Activated naive CD4-positive, alpha-beta T cell treated with anti-CD3 and anti-CD28 coated beads, Interleukin-2, amount 50 U/mL, for 24 hours (primary cell): ENCODE measurements around the gene AMER1.

Experiments
- H3K27ac Mint-ChIP-seq: one replicate; pipeline ENCODE4 v1.8.0; 2021; ENCODE audit warnings: mild to moderate bottlenecking, mixed read lengths
- H3K27me3 Mint-ChIP-seq: one replicate; pipeline ENCODE4 v1.8.0; 2021; ENCODE audit warnings: mixed read lengths
- H3K36me3 Mint-ChIP-seq: one replicate; pipeline ENCODE4 v1.8.0; 2021; ENCODE audit warnings: mixed read lengths
- H3K4me1 Mint-ChIP-seq: one replicate; pipeline ENCODE4 v1.8.0; 2021; ENCODE audit warnings: mixed read lengths
- H3K4me3 Mint-ChIP-seq: one replicate; pipeline ENCODE4 v1.8.0; 2021; ENCODE audit warnings: mild to moderate bottlenecking, mixed read lengths
- H3K9me3 Mint-ChIP-seq: one replicate; pipeline ENCODE4 v1.8.0; 2021; ENCODE audit warnings: mixed read lengths

The AMER1 gene

DNA sequence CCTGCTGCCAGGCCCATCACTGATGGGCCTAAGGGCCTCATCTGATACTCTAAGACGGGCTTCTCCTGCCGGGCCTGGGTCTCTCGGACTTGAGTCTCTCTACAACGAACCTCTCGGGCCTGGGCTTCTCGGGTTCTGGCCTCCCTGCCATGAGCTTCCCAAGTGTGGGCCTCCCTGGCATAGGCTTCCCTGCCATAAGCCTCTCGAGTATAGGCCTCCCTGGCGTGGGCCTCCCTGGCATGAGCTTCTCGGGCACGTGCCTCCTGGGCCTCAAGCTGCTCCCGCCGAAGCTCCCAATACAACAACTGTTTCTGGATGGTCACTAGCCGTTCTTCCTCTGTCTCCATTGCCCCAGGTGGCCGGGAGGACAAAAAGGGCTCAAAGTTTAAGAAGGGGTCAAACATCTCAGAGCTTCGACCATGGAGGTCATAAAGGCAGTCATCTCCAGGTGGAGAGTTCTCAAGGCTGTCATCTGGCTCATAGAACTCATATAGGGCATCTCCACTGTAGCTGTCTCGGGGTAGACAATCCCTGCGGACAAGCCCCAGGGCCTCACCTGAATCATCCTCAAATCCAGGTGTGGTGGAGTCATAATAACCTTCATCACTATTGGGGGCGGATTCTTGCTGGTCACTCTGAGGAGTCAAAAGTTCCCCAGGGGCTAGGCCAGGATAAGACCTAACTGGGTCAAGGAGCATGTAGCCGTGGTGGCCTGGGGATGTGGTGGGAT, 14.1 kb downstream of the AMER1 start:
- no peak overlapping the region for H3K27ac Mint-ChIP-seq
- no peaks in the 10 kb centered on the region for H3K9me3 Mint-ChIP-seq
- no peaks in the 10 kb centered on the region for H3K27me3 Mint-ChIP-seq
- peaks cover 5% of the 10 kb centered on the region for H3K36me3 Mint-ChIP-seq
- H3K4me1 Mint-ChIP-seq, result no peaks in the 10 kb centered on the region
- no peak overlapping the region for H3K4me3 Mint-ChIP-seq

- Mint-ChIP-seq H3K27ac (no peak overlapping the region), H3K4me3 (no peak overlapping the region), H3K36me3 (peaks cover 5% of the 10 kb centered on the region), H3K27me3 (no peaks in the 10 kb centered on the region), H3K4me1 (no peaks in the 10 kb centered on the region), H3K9me3 (no peaks in the 10 kb centered on the region)
Observed at GRCh38 chrX:64190136-64190740, 15.3 kb downstream of the AMER1 start.

GRCh38 chrX:64188901-64189300, 16.6 kb downstream of the AMER1 start:
- Mint-ChIP-seq H3K9me3 (no peaks in the 10 kb centered on the region), H3K27ac (no peak overlapping the region), H3K4me1 (no peaks in the 10 kb centered on the region), H3K27me3 (no peaks in the 10 kb centered on the region), H3K36me3 (peaks cover 3% of the 10 kb centered on the region), H3K4me3 (no peak overlapping the region)

GRCh38 chrX:64187762-64188150, 17.8 kb downstream of the AMER1 start:
- H3K9me3 Mint-ChIP-seq, result no peaks in the 10 kb centered on the region
- H3K4me1 Mint-ChIP-seq, result no peaks in the 10 kb centered on the region
- H3K36me3 Mint-ChIP-seq, result peaks cover 3% of the 10 kb centered on the region
- no peak overlapping the region for H3K4me3 Mint-ChIP-seq
- H3K27ac Mint-ChIP-seq, result no peak overlapping the region
- no peaks in the 10 kb centered on the region for H3K27me3 Mint-ChIP-seq

- Mint-ChIP-seq H3K36me3 (peaks cover 3% of the 10 kb centered on the region), H3K9me3 (no peaks in the 10 kb centered on the region), H3K27me3 (no peaks in the 10 kb centered on the region), H3K4me3 (no peak overlapping the region), H3K4me1 (no peaks in the 10 kb centered on the region), H3K27ac (no peak overlapping the region)
Observed at GRCh38 chrX:64186974-64187761, 18.3 kb downstream of the AMER1 start.

- no peaks in the 10 kb centered on the region for H3K36me3 Mint-ChIP-seq
- no peaks in the 10 kb centered on the region for H3K27me3 Mint-ChIP-seq
- H3K4me3 Mint-ChIP-seq, result no peak overlapping the region
- no peaks in the 10 kb centered on the region for H3K9me3 Mint-ChIP-seq
- no peak overlapping the region for H3K27ac Mint-ChIP-seq
- H3K4me1 Mint-ChIP-seq, result no peaks in the 10 kb centered on the region
Observed at GRCh38 chrX:64184396-64184795, 21.1 kb downstream of the AMER1 start.

GRCh38 chrX:64182208-64182607, 23.3 kb downstream of the AMER1 start:
- Mint-ChIP-seq H3K27me3 (no peaks in the 10 kb centered on the region), H3K4me3 (no peak overlapping the region), H3K9me3 (no peaks in the 10 kb centered on the region), H3K27ac (no peak overlapping the region), H3K4me1 (no peaks in the 10 kb centered on the region), H3K36me3 (no peaks in the 10 kb centered on the region)

DNA sequence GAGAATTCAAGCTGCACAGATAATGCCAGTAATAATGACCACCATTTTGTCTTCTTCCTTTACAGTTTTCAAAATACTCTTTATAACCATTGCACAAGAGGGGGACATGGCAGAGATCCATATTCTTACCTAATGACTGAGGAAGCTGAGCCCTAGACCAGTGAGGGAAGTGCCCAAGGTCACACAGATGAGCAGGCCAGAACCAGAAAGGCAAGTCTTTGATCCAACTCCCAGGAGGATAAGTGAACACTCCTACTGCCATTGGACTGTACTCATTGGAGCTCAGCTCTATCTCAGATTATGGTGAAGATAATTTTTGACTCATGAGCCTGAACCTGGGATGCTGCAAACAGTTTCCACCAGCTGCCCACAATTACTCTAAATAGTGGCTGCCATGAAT, 28.6 kb downstream of the AMER1 start:
- no peak overlapping the region for H3K4me3 Mint-ChIP-seq
- H3K36me3 Mint-ChIP-seq, result no peaks in the 10 kb centered on the region
- no peaks in the 10 kb centered on the region for H3K27me3 Mint-ChIP-seq
- H3K27ac Mint-ChIP-seq, result no peak overlapping the region
- no peaks in the 10 kb centered on the region for H3K9me3 Mint-ChIP-seq
- no peaks in the 10 kb centered on the region for H3K4me1 Mint-ChIP-seq

DNA sequence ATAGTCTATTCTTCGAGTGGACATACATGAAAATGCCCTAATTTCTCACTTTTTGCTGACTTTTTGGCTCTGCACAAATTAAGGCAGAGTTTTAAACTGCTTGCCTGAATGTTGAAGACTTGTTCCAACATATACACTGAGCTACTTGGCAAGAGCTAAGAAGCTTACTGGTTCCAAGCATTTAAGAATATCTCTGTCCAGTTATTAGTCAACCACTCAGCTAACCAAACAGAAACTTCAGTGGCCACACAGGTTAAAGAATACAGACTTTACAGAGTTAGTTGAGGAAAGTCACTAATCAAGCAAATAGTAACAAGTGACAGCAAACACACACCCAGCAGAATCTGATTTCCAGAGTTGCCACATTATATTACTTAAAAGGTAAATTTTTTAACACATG, 35.5 kb downstream of the AMER1 start:
- Mint-ChIP-seq H3K36me3 (no peaks in the 10 kb centered on the region), H3K9me3 (no peaks in the 10 kb centered on the region), H3K4me1 (no peaks in the 10 kb centered on the region), H3K27ac (no peak overlapping the region), H3K27me3 (no peaks in the 10 kb centered on the region), H3K4me3 (no peak overlapping the region)

GRCh38 chrX:64152857-64153256, 52.7 kb downstream of the AMER1 start:
- Mint-ChIP-seq H3K27me3 (no peaks in the 10 kb centered on the region), H3K4me1 (no peaks in the 10 kb centered on the region), H3K27ac (no peak overlapping the region), H3K9me3 (peaks cover 5% of the 10 kb centered on the region), H3K4me3 (no peak overlapping the region), H3K36me3 (peaks cover 5% of the 10 kb centered on the region)

DNA sequence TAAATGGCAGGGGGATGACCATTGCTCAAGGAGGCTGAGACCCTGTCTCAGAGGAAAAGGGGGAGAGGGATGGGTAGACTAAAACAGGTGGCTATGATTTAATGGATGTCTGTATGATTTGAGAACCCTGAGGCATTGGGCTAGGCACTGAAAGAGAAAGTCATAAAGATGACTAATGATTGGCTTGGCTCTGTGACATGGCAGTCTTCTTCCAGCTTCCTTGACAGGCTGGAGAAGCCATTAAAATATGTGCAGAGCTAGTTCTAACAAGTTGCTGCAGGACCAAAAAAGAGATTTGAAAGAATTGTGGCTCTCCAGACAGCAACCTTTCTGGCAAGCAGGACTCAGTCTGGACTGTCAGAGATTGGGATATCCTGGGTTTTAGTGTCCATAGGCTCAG, 53.6 kb downstream of the AMER1 start:
- Mint-ChIP-seq H3K27me3 (no peaks in the 10 kb centered on the region), H3K4me1 (no peaks in the 10 kb centered on the region), H3K9me3 (peaks cover 5% of the 10 kb centered on the region), H3K4me3 (no peak overlapping the region), H3K36me3 (peaks cover 5% of the 10 kb centered on the region), H3K27ac (no peak overlapping the region)

GRCh38 chrX:64150775-64151174, 54.7 kb downstream of the AMER1 start:
- peaks cover 5% of the 10 kb centered on the region for H3K9me3 Mint-ChIP-seq
- peaks cover 5% of the 10 kb centered on the region for H3K36me3 Mint-ChIP-seq
- no peak overlapping the region for H3K27ac Mint-ChIP-seq
- H3K27me3 Mint-ChIP-seq, result no peaks in the 10 kb centered on the region
- no peak overlapping the region for H3K4me3 Mint-ChIP-seq
- no peaks in the 10 kb centered on the region for H3K4me1 Mint-ChIP-seq
